IgD-negative memory B cell (primary cell): ENCODE measurements around the gene FGGY. TPM values are rescaled to one million over a fixed set of nuclear protein-coding genes. Genes with fewer than 3 reads are reported as not detected.
A peak's percentile ranks its signal among the peaks of the same experiment; 100 is the strongest.

Experiments
- H3K27ac Mint-ChIP-seq, 3 donors: one replicate each; pipeline ENCODE4 v1.8.0; 2020 to 2022; ENCODE audit warnings: mild to moderate bottlenecking in 3 of 3, mixed read lengths in 3 of 3, moderate library complexity in 1 of 3
- H3K27me3 Mint-ChIP-seq: one replicate; pipeline ENCODE4 v1.8.0; 2021; ENCODE audit warnings: mixed read lengths
- H3K36me3 Mint-ChIP-seq: one replicate; pipeline ENCODE4 v1.8.0; 2020; ENCODE audit warnings: mild to moderate bottlenecking, mixed read lengths
- H3K4me1 Mint-ChIP-seq, 3 donors: one replicate each; pipeline ENCODE4 v1.8.0; 2020 to 2022; ENCODE audit warnings: mixed read lengths in 3 of 3, mild to moderate bottlenecking in 1 of 3
- H3K4me3 Mint-ChIP-seq, 4 donors: one replicate each; pipeline ENCODE4 v1.8.0; 2020 to 2022; ENCODE audit warnings: mild to moderate bottlenecking in 4 of 4, mixed read lengths in 4 of 4, moderate library complexity in 3 of 4
- H3K9me3 Mint-ChIP-seq, 3 donors: one replicate each; pipeline ENCODE4 v1.8.0; 2020 to 2021; ENCODE audit warnings: mixed read lengths in 3 of 3, mild to moderate bottlenecking in 1 of 3
- polyA plus RNA-seq: library from polyadenylated mRNA; unstranded; fragments of 300-500 nt; fragmentation: Illumina TruSeq; gene quantifications from one replicate; pipeline ENCODE4 v1.2.3, GENCODE V29; 2021

FGGY gene
- polyA plus RNA-seq, 1 donor from 2014 or later: 6.1 TPM

DNA sequence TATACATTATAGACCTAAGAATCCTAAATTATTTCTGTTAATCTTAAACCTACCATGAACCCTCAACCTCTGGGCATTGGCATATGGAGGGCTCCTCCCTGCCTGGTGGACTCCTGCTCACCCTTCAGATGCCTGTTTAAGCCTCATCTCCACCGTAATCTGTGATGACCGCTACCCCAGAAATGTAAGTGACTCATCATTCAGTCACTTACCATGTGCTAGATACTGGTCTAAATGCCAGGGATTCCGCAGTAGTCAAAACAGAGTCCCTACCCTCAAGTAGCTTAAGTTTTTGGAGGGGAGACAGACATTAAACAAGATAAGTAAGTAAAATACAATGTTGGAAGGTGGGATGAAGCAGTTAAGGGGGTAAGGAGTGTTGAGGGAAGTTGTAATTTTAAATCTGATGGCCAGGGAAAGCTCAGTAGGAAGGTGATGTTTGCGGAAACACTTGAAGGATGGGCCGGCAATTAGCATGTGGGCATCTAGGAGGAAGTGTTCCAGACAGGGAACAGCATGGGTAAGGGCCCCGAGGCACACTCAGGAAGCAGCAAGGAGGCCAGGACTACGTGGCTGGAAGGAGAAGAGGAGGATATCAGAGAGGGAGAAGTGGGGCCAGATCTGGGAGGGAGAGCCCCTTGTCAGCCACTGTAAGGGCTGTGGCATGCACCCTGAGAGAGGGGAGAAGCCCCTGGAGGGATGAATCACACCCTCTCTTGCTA, 376.1 kb downstream of the FGGY start:
- Mint-ChIP-seq H3K27me3 (no peaks in the 10 kb centered on the region), H3K36me3 (no peaks in the 10 kb centered on the region), H3K27ac (no peak overlapping the region), H3K4me3 (no peak overlapping the region), H3K9me3 (no peaks in the 10 kb centered on the region), H3K4me1 (peaks cover 0 to 7% (median 4%) of the 10 kb centered on the region in 3 donors)

DNA sequence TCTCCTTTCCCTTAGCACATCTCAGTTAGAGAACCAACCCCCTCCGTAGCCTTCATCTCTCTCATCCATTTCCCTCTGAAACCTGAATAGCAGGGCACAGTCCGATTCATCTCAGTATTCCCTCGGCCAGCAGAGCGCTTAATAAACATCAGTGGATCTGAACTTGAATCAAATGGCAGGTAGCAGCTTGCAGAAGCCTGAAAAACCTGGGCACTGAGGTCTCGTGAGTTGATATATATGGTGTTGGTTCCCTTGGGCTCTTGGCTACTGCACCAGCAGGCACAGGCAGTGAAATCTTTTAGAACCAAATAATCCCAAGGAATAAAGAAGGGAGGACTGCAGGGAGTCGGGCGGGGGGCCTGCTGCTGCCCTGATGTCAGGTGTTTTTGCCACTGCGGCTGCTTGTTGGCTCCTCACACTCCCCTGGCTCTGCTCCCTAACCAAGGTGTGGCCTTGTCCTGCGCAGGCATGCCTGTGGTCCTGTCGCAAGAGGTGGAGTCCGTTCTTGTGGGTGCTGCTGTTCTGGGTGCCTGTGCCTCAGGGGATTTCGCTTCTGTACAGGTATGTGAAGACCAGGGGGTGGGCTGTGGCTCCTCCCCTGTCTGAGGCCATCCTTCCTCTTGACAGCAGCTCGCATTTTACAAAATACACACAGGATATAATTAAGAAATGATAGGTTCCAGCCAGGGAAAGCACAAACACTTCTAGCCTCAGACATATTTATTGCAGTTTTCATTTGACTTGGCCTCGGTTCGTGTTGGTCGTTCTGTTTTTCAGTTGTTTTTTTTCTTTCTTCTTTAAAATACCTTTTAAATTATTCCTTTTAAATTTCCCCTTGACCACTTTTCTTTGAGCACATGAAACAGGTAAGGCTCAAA, 376.9 kb downstream of the FGGY start:
- Mint-ChIP-seq H3K27me3 (no peaks in the 10 kb centered on the region), H3K9me3 (no peaks in the 10 kb centered on the region), H3K27ac (peak overlapping the region in 1 of 3 donors; percentile 4), H3K4me3 (no peak overlapping the region), H3K4me1 (peaks cover 0 to 7% (median 4%) of the 10 kb centered on the region in 3 donors), H3K36me3 (peaks cover under 1% of the 10 kb centered on the region)

DNA sequence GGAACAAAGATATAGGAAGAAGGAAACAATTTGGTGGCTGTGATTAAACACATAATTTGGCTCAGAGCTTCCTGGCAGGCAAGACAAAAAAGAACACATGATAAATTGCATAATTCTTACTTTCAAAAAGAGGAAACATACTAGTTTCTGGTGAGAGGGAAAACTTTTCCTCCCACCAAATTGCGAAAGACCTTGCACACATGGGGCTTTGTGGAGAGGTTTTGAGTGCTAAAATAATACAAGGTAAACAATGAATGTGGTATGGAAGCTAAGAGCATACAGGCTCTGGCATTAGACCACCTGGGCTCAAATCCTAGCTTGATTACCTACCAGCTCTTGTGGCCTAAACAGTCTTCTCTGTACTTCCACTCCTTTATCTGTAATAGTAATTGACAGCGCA, 377.7 kb downstream of the FGGY start:
- Mint-ChIP-seq H3K27me3 (no peaks in the 10 kb centered on the region), H3K4me3 (no peak overlapping the region), H3K4me1 (peaks cover 0 to 7% (median 4%) of the 10 kb centered on the region in 3 donors), H3K27ac (peak overlapping the region in 1 of 3 donors; percentile 4), H3K36me3 (peaks cover 3% of the 10 kb centered on the region), H3K9me3 (no peaks in the 10 kb centered on the region)

DNA sequence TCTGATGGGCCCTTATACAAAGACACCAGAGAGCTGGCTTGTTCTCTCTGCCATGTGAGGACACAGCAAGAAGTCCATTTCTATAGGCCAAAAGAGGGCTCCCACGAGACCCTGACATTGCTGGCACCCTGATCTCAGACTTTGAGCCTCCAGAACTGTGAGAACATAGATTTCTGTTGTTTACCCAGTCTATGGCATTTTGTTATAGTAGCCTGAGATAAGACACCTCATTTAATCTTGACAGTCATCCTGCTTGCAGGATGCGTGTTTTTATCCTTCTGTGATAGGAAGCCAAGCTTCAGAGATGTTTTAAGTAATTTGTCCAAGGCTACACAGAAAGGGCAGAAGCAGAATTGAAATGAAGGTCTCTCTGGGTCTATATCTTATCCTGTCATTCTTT, 379.0 kb downstream of the FGGY start:
- no peaks in the 10 kb centered on the region for H3K27me3 Mint-ChIP-seq
- H3K27ac Mint-ChIP-seq: no peak overlapping the region
- H3K9me3 Mint-ChIP-seq: no peaks in the 10 kb centered on the region
- peaks cover 0 to 7% (median 4%) of the 10 kb centered on the region in 3 donors for H3K4me1 Mint-ChIP-seq
- H3K36me3 Mint-ChIP-seq: peaks cover 3% of the 10 kb centered on the region
- no peak overlapping the region for H3K4me3 Mint-ChIP-seq

DNA sequence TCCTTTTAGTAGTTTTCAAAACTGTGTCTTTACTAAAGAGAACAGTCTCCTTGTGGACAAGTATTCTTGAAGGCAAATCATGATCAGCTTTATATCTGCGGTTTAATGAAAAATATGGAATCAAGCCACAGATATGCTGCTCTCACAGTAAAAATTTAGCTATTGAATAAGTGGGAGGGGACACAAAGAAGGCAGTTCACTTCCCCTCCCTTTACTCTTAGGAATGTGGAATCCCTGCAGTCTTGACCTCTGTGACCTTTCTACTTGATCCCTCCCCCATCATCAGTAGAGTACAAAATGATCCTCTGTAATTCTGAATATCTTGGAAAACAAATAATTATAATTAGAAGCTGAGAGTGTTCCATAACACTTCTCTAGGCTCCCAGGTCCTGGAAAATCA, 381.1 kb downstream of the FGGY start:
- Mint-ChIP-seq H3K9me3 (no peaks in the 10 kb centered on the region), H3K27ac (peak overlapping the region in 1 of 3 donors; percentile 19)

DNA sequence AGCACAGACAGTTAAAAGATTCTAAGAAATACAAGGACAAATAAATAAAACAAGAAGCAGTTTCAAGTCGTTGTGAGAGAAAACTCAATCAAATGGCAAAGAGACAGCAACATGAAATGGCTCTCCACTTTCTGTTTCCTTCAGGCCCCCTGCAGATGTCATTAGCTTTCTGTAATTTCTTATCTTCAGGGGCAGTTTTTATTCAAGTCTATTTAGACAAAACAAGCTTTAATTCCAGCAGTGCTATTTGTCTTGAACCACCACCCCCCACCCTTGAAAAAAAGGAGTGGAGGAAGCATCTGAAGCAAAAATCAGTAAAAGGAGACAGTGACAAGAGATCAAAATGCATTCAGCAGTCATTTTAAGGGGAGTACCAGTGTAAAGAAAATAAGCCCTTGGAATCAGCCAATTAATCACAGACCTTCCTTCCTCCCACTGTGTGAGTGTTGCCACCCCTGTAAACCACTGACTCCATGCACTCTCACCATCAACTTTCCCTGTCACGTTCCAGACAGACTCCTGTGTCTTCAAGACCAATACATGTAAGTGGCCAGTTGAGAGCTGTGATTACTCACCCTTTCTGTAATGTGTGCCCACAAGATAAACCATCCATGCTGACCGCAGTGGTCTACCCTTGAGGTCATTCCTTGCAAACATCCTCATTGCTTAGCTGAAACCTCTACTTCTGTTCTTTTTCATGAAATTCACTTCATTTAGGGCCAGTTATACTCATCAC, 381.8 kb downstream of the FGGY start:
- no peaks in the 10 kb centered on the region for H3K27me3 Mint-ChIP-seq
- peak overlapping the region in 1 of 3 donors; percentile 19 for H3K27ac Mint-ChIP-seq
- H3K4me1 Mint-ChIP-seq: peaks cover 0 to 7% (median 4%) of the 10 kb centered on the region in 3 donors
- H3K9me3 Mint-ChIP-seq: no peaks in the 10 kb centered on the region
- H3K36me3 Mint-ChIP-seq: peaks cover 3% of the 10 kb centered on the region
- no peak overlapping the region for H3K4me3 Mint-ChIP-seq

More for the DNA sequence above, 381.1 kb downstream of the FGGY start:
- peaks cover 3% of the 10 kb centered on the region for H3K36me3 Mint-ChIP-seq
- peaks cover 0 to 7% (median 4%) of the 10 kb centered on the region in 3 donors for H3K4me1 Mint-ChIP-seq
- no peaks in the 10 kb centered on the region for H3K27me3 Mint-ChIP-seq
- no peak overlapping the region for H3K4me3 Mint-ChIP-seq

DNA sequence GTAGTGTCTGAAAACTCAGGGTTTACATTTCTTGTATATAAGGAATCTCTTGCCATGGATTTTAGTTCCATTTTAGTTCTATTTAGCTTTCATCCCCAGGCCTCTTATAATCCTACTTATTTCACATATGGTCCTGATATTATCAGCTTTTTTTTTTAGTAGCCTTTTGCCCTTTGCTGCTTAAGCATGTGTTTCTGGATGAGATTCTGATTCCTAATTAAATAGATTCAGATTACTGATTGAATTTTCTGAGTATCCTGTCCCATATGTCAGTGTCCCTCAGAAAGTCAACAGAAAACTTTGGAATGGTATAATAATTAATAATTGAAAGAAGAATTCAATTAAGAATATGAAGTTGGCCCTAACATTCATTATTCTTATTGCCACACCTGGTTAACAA, 383.1 kb downstream of the FGGY start:
- Mint-ChIP-seq H3K4me1 (no peaks in the 10 kb centered on the region), H3K4me3 (no peak overlapping the region)

DNA sequence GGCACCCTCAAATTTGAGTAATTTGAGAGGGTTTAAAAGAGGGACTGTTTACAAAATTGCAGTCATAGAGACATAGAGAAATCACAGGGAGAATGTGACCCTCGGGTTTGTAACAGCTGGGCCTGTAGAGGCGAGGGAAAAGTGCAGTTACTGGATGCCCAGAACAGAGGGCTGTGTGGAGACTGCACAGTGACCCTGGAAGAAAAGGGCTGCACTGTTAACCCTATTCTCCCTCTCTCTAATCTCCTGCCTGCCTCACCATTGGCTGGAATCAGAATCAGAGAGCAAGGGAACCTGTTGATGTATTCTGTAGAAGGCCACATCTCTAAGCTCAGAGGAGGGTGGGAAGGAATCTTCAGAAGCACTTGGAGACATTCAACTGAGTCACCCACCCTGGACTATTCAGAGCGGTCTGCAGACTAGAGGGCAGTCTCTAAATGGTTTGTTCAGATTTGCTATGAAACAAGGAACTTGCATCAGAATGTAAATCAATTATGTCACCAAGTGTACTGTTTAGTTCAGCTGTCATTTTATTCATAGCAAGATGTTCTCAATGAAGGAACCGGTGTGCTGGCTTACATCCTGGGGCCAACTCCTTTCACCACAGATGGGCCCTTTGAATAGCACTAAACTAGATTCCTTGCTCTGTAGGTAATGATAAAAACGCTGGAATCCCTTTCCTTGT, 385.6 kb downstream of the FGGY start:
- Mint-ChIP-seq H3K4me1 (no peaks in the 10 kb centered on the region), H3K27me3 (no peaks in the 10 kb centered on the region), H3K36me3 (peaks cover 6% of the 10 kb centered on the region), H3K4me3 (no peak overlapping the region), H3K9me3 (no peaks in the 10 kb centered on the region), H3K27ac (no peak overlapping the region)

More for the DNA sequence above, 383.1 kb downstream of the FGGY start:
- no peak overlapping the region for H3K27ac Mint-ChIP-seq
- peaks cover 3% of the 10 kb centered on the region for H3K36me3 Mint-ChIP-seq
- no peaks in the 10 kb centered on the region for H3K27me3 Mint-ChIP-seq
- no peaks in the 10 kb centered on the region for H3K9me3 Mint-ChIP-seq

DNA sequence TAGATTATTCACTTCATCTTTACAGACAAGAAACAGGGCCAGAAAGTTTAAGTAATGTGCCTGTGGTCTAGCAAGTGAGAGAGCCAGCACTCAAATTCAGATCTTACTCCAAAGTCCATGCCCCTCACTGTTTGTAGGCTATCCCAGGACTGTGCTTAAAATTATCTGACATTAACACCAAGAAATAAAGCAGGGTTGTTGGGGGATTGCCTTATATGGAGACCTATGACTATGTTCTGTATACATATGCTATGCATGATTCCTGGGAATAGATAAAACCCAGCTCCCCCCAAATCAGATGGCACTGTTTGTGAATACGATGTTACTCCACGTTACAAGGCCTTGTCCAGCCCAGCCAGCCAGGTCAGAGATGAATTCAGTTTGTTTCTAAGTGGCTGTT, 386.3 kb downstream of the FGGY start:
- Mint-ChIP-seq H3K4me1 (no peaks in the 10 kb centered on the region), H3K9me3 (no peaks in the 10 kb centered on the region), H3K36me3 (peaks cover 6% of the 10 kb centered on the region), H3K4me3 (no peak overlapping the region), H3K27ac (no peak overlapping the region), H3K27me3 (no peaks in the 10 kb centered on the region)

DNA sequence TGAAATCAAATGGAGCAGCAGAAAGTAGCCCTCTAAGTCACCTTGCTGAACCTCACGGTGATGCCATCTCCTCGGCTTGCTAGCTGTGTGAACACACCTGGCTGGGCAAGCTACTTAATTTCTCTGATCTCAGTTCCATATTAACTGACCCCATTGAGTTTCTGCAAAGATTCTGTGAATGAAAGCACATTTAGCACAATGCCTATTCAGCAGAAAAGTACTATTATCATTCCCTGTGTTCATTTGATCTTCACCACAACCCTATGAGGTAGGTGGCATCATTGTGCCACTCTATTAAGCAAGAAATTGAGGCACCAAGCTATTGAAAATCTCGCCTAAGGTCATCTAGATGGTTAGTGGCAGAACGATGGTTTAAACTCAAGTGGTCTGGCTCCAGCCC, 387.8 kb downstream of the FGGY start:
- H3K36me3 Mint-ChIP-seq: peaks cover 4% of the 10 kb centered on the region
- H3K4me1 Mint-ChIP-seq: no peaks in the 10 kb centered on the region
- H3K9me3 Mint-ChIP-seq: no peaks in the 10 kb centered on the region
- H3K27ac Mint-ChIP-seq: peak overlapping the region in 1 of 3 donors; percentile 59
- H3K27me3 Mint-ChIP-seq: no peaks in the 10 kb centered on the region
- H3K4me3 Mint-ChIP-seq: no peak overlapping the region

DNA sequence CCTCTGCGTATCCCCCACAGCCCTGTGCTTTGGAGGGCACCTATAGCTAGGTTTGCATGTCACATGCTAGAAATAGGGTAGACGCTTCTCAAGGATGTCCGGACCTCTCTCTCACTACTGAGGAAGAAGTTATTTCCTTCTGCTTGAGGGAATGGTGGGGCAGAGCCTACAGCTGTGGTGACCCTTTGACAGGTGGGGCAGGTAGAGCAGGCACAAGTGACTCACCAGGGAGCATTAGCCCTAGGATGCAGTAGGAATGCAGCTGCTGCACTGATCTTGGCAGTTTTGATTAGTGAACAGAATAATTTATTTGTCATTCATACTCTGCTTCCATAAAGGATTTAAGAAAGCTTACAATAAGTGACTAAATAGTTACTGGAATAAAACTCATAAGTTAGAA, 388.2 kb downstream of the FGGY start:
- H3K36me3 Mint-ChIP-seq: peaks cover 4% of the 10 kb centered on the region
- H3K4me1 Mint-ChIP-seq: no peaks in the 10 kb centered on the region
- peak overlapping the region in 1 of 3 donors; percentile 59 for H3K27ac Mint-ChIP-seq
- H3K27me3 Mint-ChIP-seq: no peaks in the 10 kb centered on the region
- H3K4me3 Mint-ChIP-seq: no peak overlapping the region
- H3K9me3 Mint-ChIP-seq: no peaks in the 10 kb centered on the region

DNA sequence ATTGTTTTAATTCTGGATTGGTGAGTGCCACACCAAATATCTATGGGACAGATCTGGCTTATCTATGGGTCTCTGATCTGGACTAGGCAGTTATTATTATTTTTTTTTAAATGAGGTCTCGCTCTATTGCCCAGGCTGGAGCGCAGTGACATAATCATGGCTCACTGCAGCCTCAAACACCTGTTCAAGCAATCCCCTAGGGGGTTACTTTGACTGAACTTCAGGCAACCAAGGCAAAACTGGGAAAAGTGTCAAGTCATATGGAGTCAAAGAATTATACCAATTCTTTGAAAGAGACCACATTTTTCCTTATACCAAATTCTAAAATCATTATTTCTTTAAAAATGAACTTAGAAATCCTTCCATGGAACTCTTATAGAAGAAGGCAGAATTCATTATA, 388.8 kb downstream of the FGGY start:
- no peaks in the 10 kb centered on the region for H3K27me3 Mint-ChIP-seq
- H3K36me3 Mint-ChIP-seq: peaks cover 4% of the 10 kb centered on the region
- no peak overlapping the region for H3K27ac Mint-ChIP-seq
- no peaks in the 10 kb centered on the region for H3K9me3 Mint-ChIP-seq
- H3K4me3 Mint-ChIP-seq: no peak overlapping the region
- H3K4me1 Mint-ChIP-seq: no peaks in the 10 kb centered on the region

DNA sequence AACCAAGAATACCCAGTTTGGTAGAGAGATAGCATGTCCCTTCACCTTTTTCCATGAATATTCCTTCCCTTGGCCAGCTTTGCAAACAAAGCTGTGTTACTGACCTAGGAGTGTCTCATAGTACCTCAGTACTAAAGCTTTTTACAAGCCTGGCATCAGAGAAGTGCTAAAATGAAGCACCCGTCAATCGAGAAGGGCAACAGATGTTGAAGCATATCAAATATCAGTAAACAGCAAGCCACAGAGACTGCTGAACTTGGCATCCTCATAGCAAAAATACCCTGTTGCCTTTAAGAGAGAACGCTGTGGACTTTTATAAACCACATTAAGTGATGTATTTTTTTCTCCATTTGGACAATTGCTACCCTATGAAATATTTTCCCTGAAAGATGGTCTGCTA, 389.3 kb downstream of the FGGY start:
- H3K4me3 Mint-ChIP-seq: no peak overlapping the region
- no peaks in the 10 kb centered on the region for H3K27me3 Mint-ChIP-seq
- no peaks in the 10 kb centered on the region for H3K4me1 Mint-ChIP-seq
- no peak overlapping the region for H3K27ac Mint-ChIP-seq
- H3K9me3 Mint-ChIP-seq: no peaks in the 10 kb centered on the region
- H3K36me3 Mint-ChIP-seq: peaks cover 4% of the 10 kb centered on the region

DNA sequence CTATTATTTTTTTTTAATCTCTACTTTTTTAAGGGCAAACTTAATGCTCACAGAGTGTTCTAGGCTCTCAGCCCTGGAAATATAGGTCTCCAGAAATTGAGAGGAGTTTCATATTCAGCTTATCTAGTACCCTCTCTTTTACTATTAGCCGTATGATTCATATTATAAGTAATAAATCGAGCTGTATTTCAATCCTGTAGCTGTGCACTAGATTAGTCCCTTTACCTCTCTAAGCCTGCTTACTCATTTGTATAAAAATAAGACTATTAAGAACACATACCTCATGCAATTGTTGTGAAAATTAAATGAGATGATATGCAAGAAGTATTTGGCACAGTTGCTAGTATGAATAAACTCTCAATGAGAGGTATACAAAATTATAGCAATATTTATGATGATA, 389.7 kb downstream of the FGGY start:
- Mint-ChIP-seq H3K27me3 (no peaks in the 10 kb centered on the region), H3K4me3 (no peak overlapping the region), H3K27ac (no peak overlapping the region), H3K4me1 (no peaks in the 10 kb centered on the region), H3K9me3 (no peaks in the 10 kb centered on the region), H3K36me3 (peaks cover 4% of the 10 kb centered on the region)

DNA sequence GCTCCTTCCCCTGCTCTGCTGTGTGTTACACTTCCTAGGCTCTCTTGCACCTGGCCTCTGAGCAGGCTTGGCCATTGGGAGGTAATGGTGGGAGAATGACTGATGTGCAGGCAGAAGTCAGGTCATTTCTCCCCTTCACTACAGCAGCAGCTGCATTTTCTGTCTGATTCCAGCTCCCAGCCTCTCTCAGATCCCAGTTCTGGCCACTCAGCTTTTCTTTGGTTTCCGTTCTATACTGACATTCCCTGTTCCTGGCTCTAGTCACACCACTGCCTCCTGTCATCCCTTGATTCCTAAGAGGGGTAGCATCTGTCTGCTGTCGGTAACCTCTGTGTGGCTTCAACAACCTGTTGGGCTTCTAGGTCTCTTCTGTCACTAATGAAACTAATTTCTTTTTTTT, 390.2 kb downstream of the FGGY start:
- no peaks in the 10 kb centered on the region for H3K27me3 Mint-ChIP-seq
- H3K4me1 Mint-ChIP-seq: no peaks in the 10 kb centered on the region
- H3K4me3 Mint-ChIP-seq: no peak overlapping the region
- peaks cover 4% of the 10 kb centered on the region for H3K36me3 Mint-ChIP-seq
- H3K27ac Mint-ChIP-seq: no peak overlapping the region
- no peaks in the 10 kb centered on the region for H3K9me3 Mint-ChIP-seq
